GM18870 (cell line): Measurements from ENCODE around the gene ARHGAP18.

Experiments
- ATAC-seq: cut with Tn5 transposase; IDR thresholded peaks from one replicate; pipeline ENCODE4 v1.9.1; 2021; ENCODE audit warnings: moderate library complexity; ENCODE audit not compliant: unreplicated experiment

ARHGAP18 gene

DNA sequence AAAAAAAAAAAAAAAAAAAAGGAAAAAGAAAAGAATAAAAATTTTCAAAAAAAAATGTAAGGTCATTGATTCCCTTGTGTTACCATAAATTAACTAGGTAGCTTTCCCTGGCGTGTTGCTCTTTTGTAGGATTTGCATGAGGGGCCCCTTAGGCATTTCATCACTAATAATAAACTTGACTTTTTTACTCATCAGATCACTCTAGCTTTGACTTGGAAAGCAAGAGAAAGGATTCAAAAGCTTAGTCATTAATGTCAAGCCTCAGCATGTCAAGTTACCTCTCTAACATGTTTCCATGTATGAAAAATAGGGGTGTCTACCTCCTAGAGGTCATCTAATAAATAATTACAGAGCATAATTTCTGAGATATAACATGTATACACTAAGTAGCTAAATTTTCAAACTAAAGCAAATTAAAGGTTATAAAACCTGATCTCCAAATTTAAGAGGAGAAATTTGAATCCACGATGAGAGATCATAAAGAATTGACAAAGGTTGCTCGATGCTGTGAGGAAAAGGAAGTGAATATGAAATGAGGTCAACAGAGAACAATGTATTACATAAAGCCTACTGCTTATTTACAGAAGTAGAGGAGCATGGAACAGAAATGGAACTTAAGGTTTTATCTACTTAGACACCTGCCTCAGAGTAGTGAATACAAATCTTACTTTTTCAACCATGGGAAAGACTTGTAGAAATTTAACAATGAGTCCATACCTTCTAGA, 86.8 kb downstream of the ARHGAP18 start:
- ATAC-seq, result peak; percentile 67

- no peak for ATAC-seq
Observed at GRCh38 chr6:129621252-129621651, 88.7 kb downstream of the ARHGAP18 start.

DNA sequence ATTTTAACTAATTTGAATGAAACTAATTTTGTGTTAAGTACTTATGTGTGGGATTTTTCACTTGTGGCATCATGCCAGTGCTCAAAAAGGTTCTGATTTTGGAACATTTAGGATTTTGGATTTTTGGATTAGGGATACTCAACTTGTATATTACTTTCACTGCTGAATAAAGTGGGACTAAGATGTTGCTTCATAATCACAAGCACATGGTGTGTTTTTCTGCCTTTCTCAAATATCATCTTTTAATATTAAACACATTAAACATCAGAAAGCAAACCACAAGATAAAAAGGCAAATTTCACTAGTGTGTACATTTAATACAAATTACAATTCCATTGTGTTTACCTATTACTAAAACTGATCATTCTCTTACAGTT, 89.8 kb downstream of the ARHGAP18 start:
- ATAC-seq, result no peak

GRCh38 chr6:129619579-129620233, 90.3 kb downstream of the ARHGAP18 start:
- ATAC-seq, result no peak

- no peak for ATAC-seq
Observed at GRCh38 chr6:129617986-129618385, 92.0 kb downstream of the ARHGAP18 start.

DNA sequence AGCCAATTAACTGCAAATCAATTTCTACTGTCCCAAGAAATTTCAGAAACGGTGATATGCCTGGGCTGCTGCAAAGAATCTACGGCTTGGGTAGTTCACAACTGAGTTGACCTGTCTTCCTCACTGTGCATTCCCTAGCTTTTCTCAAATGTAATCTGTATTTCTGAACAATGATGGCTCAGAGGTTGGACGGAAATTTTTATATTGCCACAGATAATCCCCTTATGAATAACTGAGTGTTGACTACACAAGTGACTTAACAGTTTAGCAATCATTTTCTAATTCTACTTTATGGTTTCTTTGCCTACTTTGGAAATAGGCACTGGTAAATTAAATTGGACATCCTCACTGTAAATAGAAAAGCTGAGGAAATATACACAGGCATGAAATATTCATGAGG, 94.5 kb downstream of the ARHGAP18 start:
- no peak for ATAC-seq

DNA sequence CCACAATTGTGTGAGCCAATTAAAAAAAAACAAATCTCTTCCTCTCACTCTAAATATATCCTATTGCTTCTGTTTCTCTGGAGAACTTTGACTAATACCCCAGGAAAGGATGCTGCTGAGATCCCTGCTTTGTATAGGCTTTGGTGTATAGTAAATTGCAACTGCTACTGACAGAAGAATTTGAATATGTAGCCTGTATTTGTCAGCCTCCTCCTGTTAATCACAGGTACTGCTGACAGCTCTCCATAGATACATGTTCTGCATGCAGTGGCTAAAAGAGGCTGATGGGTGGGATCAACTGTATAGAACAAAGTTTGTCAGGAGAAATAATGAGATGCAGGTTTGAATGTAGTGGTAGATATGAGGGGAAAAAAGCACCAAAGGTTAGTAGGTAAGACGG, 95.0 kb downstream of the ARHGAP18 start:
- ATAC-seq, result no peak

- ATAC-seq, result no peak
Observed at GRCh38 chr6:129614464-129614863, 95.5 kb downstream of the ARHGAP18 start.

GRCh38 chr6:129612440-129612839, 97.5 kb downstream of the ARHGAP18 start:
- no peak for ATAC-seq

GRCh38 chr6:129609635-129610034, 100.3 kb downstream of the ARHGAP18 start:
- ATAC-seq, result no peak

DNA sequence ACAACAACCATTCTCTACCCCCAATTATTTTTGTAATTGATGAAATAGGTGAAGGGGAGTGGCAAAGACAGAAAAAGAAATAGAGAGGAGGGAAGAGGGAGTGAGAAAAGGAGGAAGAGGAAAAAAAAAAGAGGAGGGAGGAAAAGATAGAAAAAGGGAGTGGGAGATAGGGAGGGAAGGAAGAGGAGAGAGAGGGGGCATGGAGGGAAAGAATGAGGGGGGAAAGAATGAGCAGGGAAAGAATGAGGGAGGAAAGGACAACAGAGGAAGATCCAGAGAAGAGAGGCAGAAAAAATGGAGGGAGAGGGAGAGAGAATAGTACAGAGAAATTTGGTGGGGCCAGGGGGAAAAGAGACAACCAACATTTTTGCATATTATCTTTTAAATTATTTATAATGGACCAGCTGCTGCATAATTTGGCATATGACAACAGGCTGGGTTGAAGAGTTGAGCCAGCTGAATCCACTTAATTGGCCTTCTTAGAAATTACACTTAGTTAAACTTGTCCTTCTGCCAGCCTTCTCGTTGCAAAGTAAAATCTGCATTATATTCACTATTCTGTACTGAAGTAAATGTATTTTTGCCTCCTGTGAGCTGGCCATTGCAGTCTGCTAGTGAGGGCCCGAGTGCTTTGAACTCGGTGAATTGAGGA, 101.0 kb downstream of the ARHGAP18 start:
- no peak for ATAC-seq

DNA sequence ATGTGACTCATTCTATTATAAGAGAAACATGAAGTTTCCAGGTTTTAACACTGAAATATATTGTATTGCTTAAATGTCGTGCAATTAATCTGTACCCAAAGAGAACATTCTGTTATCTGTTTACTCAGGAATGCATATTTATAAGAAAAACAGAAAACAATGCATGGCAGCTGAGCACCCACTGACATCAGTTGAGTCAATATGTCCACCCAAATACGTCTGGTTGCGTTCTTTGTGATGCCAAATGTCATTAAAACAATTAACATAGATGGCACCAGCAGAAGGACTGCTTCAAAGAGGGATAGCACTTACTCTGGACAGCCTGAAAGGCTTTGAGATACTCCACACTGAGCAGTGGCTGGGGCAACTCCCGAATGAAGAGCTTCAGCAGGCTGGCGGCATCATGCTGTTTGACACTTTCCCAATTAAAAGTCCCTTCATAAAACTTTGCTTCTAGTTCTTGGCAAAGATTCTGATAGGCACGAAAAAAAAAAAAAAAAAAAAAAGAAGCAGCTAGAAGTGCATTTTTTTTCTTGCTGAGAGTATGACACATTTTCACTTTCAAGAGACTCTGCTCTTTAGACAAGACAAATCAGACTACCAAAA, 102.3 kb downstream of the ARHGAP18 start:
- no peak for ATAC-seq

DNA sequence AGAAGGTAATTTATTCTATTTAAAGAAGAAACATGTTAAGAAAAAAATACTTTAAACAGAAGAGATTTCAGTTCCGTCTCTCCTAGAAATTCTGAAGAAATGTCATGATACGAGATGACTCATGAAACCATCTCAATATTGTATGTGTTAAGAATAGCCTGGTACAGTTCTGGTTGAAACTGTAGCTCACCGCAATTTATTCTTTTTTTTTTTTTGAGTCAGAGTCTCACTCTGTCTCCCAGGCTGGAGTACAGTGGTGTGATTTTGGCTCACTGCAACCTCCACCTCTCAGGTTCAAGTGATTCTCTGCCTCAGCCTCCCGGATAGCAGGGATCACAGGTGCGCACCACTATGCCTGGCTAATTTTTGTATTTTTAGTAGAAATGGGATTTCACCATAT, 103.3 kb downstream of the ARHGAP18 start:
- no peak for ATAC-seq

DNA sequence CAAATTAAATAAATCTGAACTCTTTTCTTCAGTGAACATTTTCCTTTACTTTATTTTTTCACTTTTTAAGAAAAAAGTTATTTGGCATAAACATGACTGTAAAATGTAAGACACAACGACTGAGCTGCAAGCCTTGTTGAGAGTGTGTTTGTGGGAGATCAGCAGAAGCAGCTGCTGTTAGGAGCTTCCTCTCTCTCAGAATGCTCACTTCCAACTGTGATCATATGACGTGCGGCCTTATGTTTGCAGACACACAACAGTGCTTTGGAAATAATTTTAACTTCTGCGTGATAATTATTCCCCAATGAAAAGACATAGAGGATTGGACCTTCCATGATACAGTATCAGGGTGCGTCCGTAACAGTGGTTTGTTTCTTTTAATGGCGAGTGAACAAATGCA, 104.0 kb downstream of the ARHGAP18 start:
- ATAC-seq, result no peak

DNA sequence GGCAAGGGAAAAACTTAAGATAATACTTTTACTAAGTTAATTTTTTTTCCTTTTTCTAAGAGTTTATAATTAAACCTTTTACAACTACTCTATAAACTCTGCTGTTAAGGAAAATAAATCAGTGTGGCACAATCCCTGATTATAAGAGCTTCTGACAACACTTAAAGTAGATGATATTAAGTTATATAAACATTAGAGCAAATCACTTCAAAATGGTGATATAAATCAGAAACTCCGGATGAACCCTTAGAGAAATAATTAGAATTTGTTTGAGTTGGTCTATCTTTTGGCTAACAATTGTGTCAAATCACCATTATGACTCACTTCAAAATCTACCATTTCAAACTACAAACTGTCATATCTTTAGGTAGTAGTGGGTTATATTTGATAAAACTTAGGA, 104.9 kb downstream of the ARHGAP18 start:
- ATAC-seq, result no peak

- no peak for ATAC-seq
Observed at GRCh38 chr6:129604321-129604720, 105.7 kb downstream of the ARHGAP18 start.

GRCh38 chr6:129603741-129604140, 106.2 kb downstream of the ARHGAP18 start:
- ATAC-seq, result no peak

GRCh38 chr6:129601323-129601722, 108.7 kb downstream of the ARHGAP18 start:
- ATAC-seq, result no peak

- ATAC-seq, result no peak
Observed at GRCh38 chr6:129599467-129599866, 110.5 kb downstream of the ARHGAP18 start.

DNA sequence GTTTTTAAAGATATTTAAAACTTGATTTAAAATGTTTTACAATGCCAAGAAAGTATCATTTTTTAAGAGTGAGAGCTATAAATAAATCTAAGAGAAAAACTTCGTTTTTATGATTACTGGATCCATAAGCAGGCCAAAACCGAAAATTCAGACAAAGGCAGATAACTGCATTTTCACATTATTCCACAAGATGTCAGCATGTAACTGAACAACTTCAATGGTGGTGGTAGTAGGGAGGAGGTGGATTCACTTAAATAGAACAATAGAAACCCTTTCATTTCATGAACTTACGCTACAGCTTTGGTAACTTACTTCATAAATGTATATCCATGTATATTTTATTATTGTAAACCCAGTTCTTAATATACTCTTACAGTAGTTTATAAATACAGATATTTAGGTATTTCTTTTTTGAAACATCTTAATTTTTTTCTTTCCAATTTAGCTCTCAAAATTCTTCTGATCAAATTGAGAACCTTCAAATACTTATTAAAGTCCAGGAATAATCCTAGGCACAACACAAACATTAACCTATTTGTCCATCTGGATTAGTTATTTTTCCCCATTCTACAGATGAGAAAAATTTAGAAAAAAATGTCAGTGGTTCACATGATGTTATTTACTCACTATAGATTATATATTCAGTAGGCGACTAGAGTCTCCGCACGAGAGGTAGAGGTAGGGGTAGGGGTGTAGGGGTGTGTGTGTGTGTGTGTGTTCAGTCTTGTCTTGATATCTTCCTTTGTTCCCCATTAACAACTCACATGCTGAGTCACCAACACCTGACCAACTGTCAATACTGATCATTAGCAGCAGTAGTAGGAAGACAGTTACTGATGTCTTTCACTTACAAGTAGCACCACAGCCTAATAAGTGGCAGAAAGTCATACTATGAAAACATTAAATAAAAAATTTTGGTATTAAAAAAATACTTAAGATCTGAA, 111.5 kb downstream of the ARHGAP18 start:
- ATAC-seq, result no peak
